ENCODE results near the gene GJD4. TPM values are rescaled to one million over a fixed set of nuclear protein-coding genes. Genes with fewer than 3 reads are reported as not detected.
A peak's percentile ranks its signal among the peaks of the same experiment; 100 is the strongest.

The GJD4 gene
- total RNA-seq, 2 experiments from 2014 or later = not detected

- TF ChIP-seq, protein P1, sequence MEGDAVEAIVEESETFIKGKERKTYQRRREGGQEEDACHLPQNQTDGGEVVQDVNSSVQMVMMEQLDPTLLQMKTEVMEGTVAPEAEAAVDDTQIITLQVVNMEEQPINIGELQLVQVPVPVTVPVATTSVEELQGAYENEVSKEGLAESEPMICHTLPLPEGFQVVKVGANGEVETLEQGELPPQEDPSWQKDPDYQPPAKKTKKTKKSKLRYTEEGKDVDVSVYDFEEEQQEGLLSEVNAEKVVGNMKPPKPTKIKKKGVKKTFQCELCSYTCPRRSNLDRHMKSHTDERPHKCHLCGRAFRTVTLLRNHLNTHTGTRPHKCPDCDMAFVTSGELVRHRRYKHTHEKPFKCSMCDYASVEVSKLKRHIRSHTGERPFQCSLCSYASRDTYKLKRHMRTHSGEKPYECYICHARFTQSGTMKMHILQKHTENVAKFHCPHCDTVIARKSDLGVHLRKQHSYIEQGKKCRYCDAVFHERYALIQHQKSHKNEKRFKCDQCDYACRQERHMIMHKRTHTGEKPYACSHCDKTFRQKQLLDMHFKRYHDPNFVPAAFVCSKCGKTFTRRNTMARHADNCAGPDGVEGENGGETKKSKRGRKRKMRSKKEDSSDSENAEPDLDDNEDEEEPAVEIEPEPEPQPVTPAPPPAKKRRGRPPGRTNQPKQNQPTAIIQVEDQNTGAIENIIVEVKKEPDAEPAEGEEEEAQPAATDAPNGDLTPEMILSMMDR (conservative IDR thresholded peaks at IDR 0.05; ENCODE audit: low read length) = no peak
- no peak for TF ChIP-seq EZH2phosphoT487 (IDR thresholded peaks at IDR 0.05; ENCODE audit: borderline replicate concordance, low read depth, low read length)
- Histone ChIP-seq H3K4me1 (ENCODE audit: insufficient read depth, low read length, poor library complexity, severe bottlenecking) (peaks cover 17% of the 10 kb centered on the region), H3K9me2 (ENCODE audit: insufficient read depth, low read length) (no peaks in the 10 kb centered on the region), H3K79me2 (ENCODE audit: insufficient read depth, low read depth, low read length) (no peaks in the 10 kb centered on the region), H2AFZ (ENCODE audit: low read length) (0 out of 2 replicates have a peak overlapping the region, but pooled peaks have one; percentile 41), H3K27ac (ENCODE audit: low read depth, low read length, poor library complexity, severe bottlenecking) (no peak overlapping the region), H3K4me3 (ENCODE audit: low read depth, low read length, poor library complexity, severe bottlenecking) (peak overlapping the region; percentile 81), H3K36me3 (ENCODE audit: insufficient read depth, low read length) (no peaks in the 10 kb centered on the region), H4K20me1 (ENCODE audit: insufficient read depth, low read length) (no peaks in the 10 kb centered on the region), H3K9me3 (ENCODE audit: low read length) (no peaks in the 10 kb centered on the region), H3K4me2 (ENCODE audit: low read length) (peak overlapping the region; percentile 99)
- POLR2A ChIA-PET = interaction anchor here (1.0 to 1.1 kb wide), 2 partner anchors 9 to 10 kb away, joined by 3 to 4 read pairs; no protein-coding TSS in a partner anchor
- CTCF ChIA-PET (ENCODE audit: unreplicated experiment) = no interaction called here
- no TSS peak for BruUV-seq (replicated peaks)
- intact Hi-C loops (cut with micrococcal nuclease; ENCODE audit: unreplicated experiment) = loop anchor here (5.0 to 10.0 kb wide), 2 partner anchors 522 to 891 kb away; no protein-coding TSS in a partner anchor
- no peak for DNase-seq (ENCODE audit: low spot score)
Measured at GRCh38 chr10:35644050-35644950, 39.2 kb downstream of the GJD4 start.

DNA sequence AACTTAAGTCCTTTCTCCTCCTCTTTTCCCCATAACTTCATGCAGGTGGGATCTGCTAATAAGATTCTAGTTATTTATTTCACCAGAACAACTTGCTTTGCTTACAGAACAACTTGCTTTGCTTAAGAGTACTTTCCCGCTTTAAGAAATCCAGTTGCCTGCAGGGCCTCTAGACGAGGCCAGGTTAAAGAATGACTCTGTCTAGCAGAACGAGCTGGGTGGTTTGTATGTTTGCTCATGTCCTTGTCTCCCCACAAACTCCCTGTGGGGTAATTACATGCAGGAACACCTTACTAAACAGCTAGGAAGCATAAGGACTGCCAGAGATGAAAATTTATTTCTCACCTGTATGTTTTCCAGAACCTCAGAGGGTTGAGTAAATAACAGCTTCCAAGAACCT, 45.8 kb downstream of the GJD4 start:
- H3K9me2 ChIP-seq (ENCODE audit: insufficient read depth, low read length) = no peaks in the 10 kb centered on the region
- intact Hi-C loops (cut with micrococcal nuclease; ENCODE audit: unreplicated experiment) = no loop called here
- CTCF ChIA-PET (ENCODE audit: unreplicated experiment) = interaction anchor here (0.9 kb wide), 1 partner anchor 12 kb away, joined by 4 read pairs; no protein-coding TSS in a partner anchor
- no peak overlapping the region for H3K4me3 ChIP-seq (ENCODE audit: low read depth, low read length, poor library complexity, severe bottlenecking)
- no TSS peak for BruUV-seq (replicated peaks)
- POLR2A ChIA-PET = interaction anchor here (0.7 kb wide), 1 partner anchor 1160 kb away, joined by 3 read pairs; no protein-coding TSS in a partner anchor
- no peaks in the 10 kb centered on the region for H3K79me2 ChIP-seq (ENCODE audit: insufficient read depth, low read depth, low read length)
- H3K9me3 ChIP-seq (ENCODE audit: low read length) = no peaks in the 10 kb centered on the region
- H3K27ac ChIP-seq (ENCODE audit: low read depth, low read length, poor library complexity, severe bottlenecking) = no peak overlapping the region
- H3K36me3 ChIP-seq (ENCODE audit: insufficient read depth, low read length) = no peaks in the 10 kb centered on the region
- no peaks in the 10 kb centered on the region for H3K4me1 ChIP-seq (ENCODE audit: insufficient read depth, low read length, poor library complexity, severe bottlenecking)
- TF ChIP-seq, protein P1 (conservative IDR thresholded peaks at IDR 0.05; ENCODE audit: low read length) = no peak
- TF ChIP-seq EZH2phosphoT487 (IDR thresholded peaks at IDR 0.05; ENCODE audit: borderline replicate concordance, low read depth, low read length) = no peak
- no peak overlapping the region for H3K4me2 ChIP-seq (ENCODE audit: low read length)
- H4K20me1 ChIP-seq (ENCODE audit: insufficient read depth, low read length) = no peaks in the 10 kb centered on the region
- DNase-seq (ENCODE audit: low spot score) = no peak
- no peak overlapping the region for H2AFZ ChIP-seq (ENCODE audit: low read length)

DNA sequence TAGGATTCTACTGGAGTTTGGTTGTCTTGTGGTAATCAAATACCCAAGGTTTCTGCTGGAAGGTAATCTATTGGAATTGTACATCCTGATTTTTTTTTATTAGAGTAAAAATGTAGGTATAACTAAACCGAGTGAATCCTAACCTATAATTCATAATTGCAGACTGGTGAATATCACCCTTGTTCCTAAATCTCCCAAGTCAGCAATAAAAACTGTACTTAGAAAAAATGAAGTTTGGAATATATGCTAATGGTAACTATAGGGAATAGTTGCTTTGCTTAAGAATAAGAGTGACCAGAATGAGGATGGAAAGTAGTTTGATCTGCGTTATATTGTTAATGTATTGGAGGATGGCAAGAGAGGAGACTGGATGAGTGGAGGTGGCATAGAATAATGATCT, 47.7 kb downstream of the GJD4 start:
- DNase-seq (ENCODE audit: low spot score) = no peak
- Histone ChIP-seq H3K9me2 (ENCODE audit: insufficient read depth, low read length) (no peaks in the 10 kb centered on the region), H3K4me2 (ENCODE audit: low read length) (no peak overlapping the region), H3K4me3 (ENCODE audit: low read depth, low read length, poor library complexity, severe bottlenecking) (no peak overlapping the region), H3K4me1 (ENCODE audit: insufficient read depth, low read length, poor library complexity, severe bottlenecking) (no peaks in the 10 kb centered on the region), H3K36me3 (ENCODE audit: insufficient read depth, low read length) (no peaks in the 10 kb centered on the region), H3K79me2 (ENCODE audit: insufficient read depth, low read depth, low read length) (no peaks in the 10 kb centered on the region), H2AFZ (ENCODE audit: low read length) (no peak overlapping the region), H4K20me1 (ENCODE audit: insufficient read depth, low read length) (no peaks in the 10 kb centered on the region), H3K27ac (ENCODE audit: low read depth, low read length, poor library complexity, severe bottlenecking) (no peak overlapping the region), H3K9me3 (ENCODE audit: low read length) (no peaks in the 10 kb centered on the region)
- POLR2A ChIA-PET = no interaction called here
- intact Hi-C loops (cut with micrococcal nuclease; ENCODE audit: unreplicated experiment) = no loop called here
- BruUV-seq (replicated peaks) = no TSS peak
- CTCF ChIA-PET (ENCODE audit: unreplicated experiment) = interaction anchor here (0.6 kb wide), 1 partner anchor 116 kb away, joined by 8 read pairs; no protein-coding TSS in a partner anchor
- TF ChIP-seq, protein P1 (conservative IDR thresholded peaks at IDR 0.05; ENCODE audit: low read length) = no peak
- no peak for TF ChIP-seq EZH2phosphoT487 (IDR thresholded peaks at IDR 0.05; ENCODE audit: borderline replicate concordance, low read depth, low read length)
